Tibial nerve (tissue), 4 donors: ENCODE results near the gene CPZ. TPM values are rescaled to one million over a fixed set of nuclear protein-coding genes. Genes with fewer than 3 reads are reported as not detected.

Experiments used
- DNase-seq, 2 donors: peaks; one replicate each; pipeline ENCODE4 v3.0.0-alpha.2; 2019; ENCODE audit warnings: low spot score in 2 of 2
- H3K27ac ChIP-seq, 4 donors: fragments of 200-600 bp; sonication (generic) in 3 of 4; one replicate each; pipeline ENCODE4 v1.5.1; 2017 to 2019; ENCODE audit warnings: mild to moderate bottlenecking in 1 of 4
- H3K27me3 ChIP-seq, 2 donors: fragments of 200-600 bp; sonication (generic) in 1 of 2; one replicate each; pipeline versions ENCODE4 v1.5.1 to v1.6.0; 2017 to 2019
- H3K36me3 ChIP-seq, 3 donors: fragments of 200-600 bp; sonication (generic); one replicate each; pipeline ENCODE4 v1.5.1; 2018 to 2019
- H3K4me1 ChIP-seq, 4 donors: fragments of 200-600 bp; sonication (generic) in 3 of 4; one replicate each; pipeline ENCODE4 v1.5.1; 2017 to 2019
- H3K4me3 ChIP-seq, 4 donors: fragments of 200-600 bp; sonication (generic) in 3 of 4; one replicate each; pipeline ENCODE4 v1.5.1; 2017 to 2019; ENCODE audit warnings: mild to moderate bottlenecking in 1 of 4, moderate library complexity in 1 of 4
- H3K9me3 ChIP-seq, 4 donors: fragments of 200-600 bp; sonication (generic) in 3 of 4; one replicate each; pipeline ENCODE4 v1.5.1; 2017 to 2019
- EP300 ChIP-seq, 2 donors: sonication (generic); formaldehyde crosslinking; IDR thresholded peaks; one replicate each; pipeline ENCODE4 v1.6.1; 2017; ENCODE audit warnings: antibody characterized with exemption in 2 of 2, mild to moderate bottlenecking in 1 of 2
- POLR2A ChIP-seq, 2 donors: fragments of 450-650 bp; IDR thresholded peaks; one replicate each; pipeline ENCODE4 v1.6.1; 2017; ENCODE audit warnings: antibody characterized with exemption in 2 of 2, mild to moderate bottlenecking in 2 of 2, moderate library complexity in 2 of 2
- WGBS, 2 donors: methylation state at CpG; one replicate each; pipeline ENCODE4 v1.1.5; 2018; 5-methylcytosine and 5-hydroxymethylcytosine counted together
- total RNA-seq, 4 donors: library from RNA; depleted of rRNA; stranded (reverse); fragments of >200 nt; gene quantifications; one replicate each; pipeline ENCODE4 v1.1.0, GENCODE V29; 2016
- TF ChIP-seq, protein P1 (sequence below), 5 experiments: fragments of 200-600 bp in 3 of 5; fragments of 450-650 bp in 2 of 5; sonication (generic) in 3 of 5; IDR thresholded peaks; one replicate each; pipeline ENCODE4 v1.5.1; 2016 to 2019; ENCODE audit warnings: antibody characterized with exemption in 5 of 5, mild to moderate bottlenecking in 3 of 5, moderate library complexity in 2 of 5

CPZ gene
- total RNA-seq, 4 donors from 2014 or later = 1.6 to 11.7 (median 2.5) TPM

- DNase-seq = no peak
- Histone ChIP-seq H3K27ac (no peak overlapping the region), H3K4me3 (no peak overlapping the region), H3K27me3 (no peaks in the 10 kb centered on the region), H3K4me1 (no peaks in the 10 kb centered on the region), H3K9me3 (no peaks in the 10 kb centered on the region), H3K36me3 (no peaks in the 10 kb centered on the region)
- TF ChIP-seq EP300 (IDR thresholded peaks at IDR 0.05) = no peak
- 60 to 76% methylated on average over 9 of the region's 9 CpGs for WGBS, 2 donors
Observed at GRCh38 chr4:8599657-8600056, 7.1 kb downstream of the CPZ start.

DNA sequence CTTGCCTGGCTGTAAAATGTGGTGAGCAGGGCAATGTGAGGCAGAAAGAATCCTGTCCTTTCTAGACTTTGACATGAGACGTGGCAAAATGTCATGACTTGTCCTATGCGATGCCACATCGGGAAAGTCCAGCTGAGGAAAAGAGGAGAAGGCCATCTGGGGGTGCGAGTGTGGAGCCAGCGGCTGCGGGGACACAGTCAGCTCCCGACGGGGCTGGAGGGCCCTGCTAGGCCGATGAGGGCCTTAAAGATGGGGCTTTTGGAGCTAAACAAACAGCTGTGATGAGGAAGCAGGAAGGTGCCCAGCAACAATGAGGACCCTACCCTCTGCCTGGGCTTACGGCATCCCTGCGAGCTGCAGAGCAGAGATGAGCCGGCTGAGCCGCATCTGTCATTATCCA is 7.7 kb downstream of the CPZ start:
- Histone ChIP-seq H3K36me3 (no peaks in the 10 kb centered on the region), H3K27me3 (no peaks in the 10 kb centered on the region), H3K9me3 (no peaks in the 10 kb centered on the region), H3K4me3 (no peak overlapping the region), H3K4me1 (no peaks in the 10 kb centered on the region), H3K27ac (no peak overlapping the region)
- TF ChIP-seq, protein P1, sequence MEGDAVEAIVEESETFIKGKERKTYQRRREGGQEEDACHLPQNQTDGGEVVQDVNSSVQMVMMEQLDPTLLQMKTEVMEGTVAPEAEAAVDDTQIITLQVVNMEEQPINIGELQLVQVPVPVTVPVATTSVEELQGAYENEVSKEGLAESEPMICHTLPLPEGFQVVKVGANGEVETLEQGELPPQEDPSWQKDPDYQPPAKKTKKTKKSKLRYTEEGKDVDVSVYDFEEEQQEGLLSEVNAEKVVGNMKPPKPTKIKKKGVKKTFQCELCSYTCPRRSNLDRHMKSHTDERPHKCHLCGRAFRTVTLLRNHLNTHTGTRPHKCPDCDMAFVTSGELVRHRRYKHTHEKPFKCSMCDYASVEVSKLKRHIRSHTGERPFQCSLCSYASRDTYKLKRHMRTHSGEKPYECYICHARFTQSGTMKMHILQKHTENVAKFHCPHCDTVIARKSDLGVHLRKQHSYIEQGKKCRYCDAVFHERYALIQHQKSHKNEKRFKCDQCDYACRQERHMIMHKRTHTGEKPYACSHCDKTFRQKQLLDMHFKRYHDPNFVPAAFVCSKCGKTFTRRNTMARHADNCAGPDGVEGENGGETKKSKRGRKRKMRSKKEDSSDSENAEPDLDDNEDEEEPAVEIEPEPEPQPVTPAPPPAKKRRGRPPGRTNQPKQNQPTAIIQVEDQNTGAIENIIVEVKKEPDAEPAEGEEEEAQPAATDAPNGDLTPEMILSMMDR (IDR thresholded peaks at IDR 0.05) = no peak
- TF ChIP-seq POLR2A (IDR thresholded peaks at IDR 0.05) (no peak), EP300 (IDR thresholded peaks at IDR 0.05) (no peak)
- DNase-seq = no peak
- WGBS, 2 donors = 77 to 87% methylated on average over 13 of the region's 13 CpGs

- Histone ChIP-seq H3K4me1 (no peaks in the 10 kb centered on the region), H3K4me3 (no peak overlapping the region), H3K27ac (no peak overlapping the region), H3K9me3 (no peaks in the 10 kb centered on the region), H3K36me3 (no peaks in the 10 kb centered on the region), H3K27me3 (no peaks in the 10 kb centered on the region)
- WGBS, 2 donors = 58 to 59% methylated on average over 10 to 12 of the region's 12 CpGs
- DNase-seq = no peak
- TF ChIP-seq, protein P1 (IDR thresholded peaks at IDR 0.05) = no peak
- TF ChIP-seq POLR2A (IDR thresholded peaks at IDR 0.05) (no peak), EP300 (IDR thresholded peaks at IDR 0.05) (no peak)
Observed at GRCh38 chr4:8600686-8601085, 8.1 kb downstream of the CPZ start.

DNA sequence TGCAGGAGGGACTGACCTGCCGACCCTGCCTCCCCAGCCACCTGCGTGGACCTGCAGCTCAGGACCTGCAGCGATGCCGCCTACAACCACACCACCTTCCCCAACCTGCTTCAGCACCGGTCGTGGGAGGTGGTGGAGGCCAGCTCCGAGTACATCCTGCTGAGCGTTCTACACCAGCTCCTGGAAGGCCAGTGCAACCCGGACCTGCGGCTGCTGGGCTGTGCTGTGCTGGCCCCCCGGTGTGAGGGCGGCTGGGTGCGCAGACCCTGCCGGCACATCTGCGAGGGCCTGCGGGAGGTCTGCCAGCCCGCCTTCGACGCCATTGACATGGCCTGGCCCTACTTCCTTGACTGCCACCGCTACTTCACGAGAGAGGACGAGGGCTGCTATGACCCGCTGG is 8.5 kb downstream of the CPZ start:
- Histone ChIP-seq H3K9me3 (no peaks in the 10 kb centered on the region), H3K4me1 (no peaks in the 10 kb centered on the region), H3K27ac (no peak overlapping the region), H3K27me3 (no peaks in the 10 kb centered on the region), H3K36me3 (no peaks in the 10 kb centered on the region), H3K4me3 (no peak overlapping the region)
- TF ChIP-seq, protein P1 (IDR thresholded peaks at IDR 0.05) = no peak
- TF ChIP-seq POLR2A (IDR thresholded peaks at IDR 0.05) (no peak), EP300 (IDR thresholded peaks at IDR 0.05) (no peak)
- no peak for DNase-seq
- WGBS, 2 donors = 82 to 85% methylated on average over 19 to 20 of the region's 23 CpGs

GRCh38 chr4:8601556-8601955 is 9.0 kb downstream of the CPZ start:
- no peaks in the 10 kb centered on the region for H3K9me3 ChIP-seq
- no peaks in the 10 kb centered on the region for H3K4me1 ChIP-seq
- 77 to 83% methylated on average over 4 to 10 of the region's 10 CpGs for WGBS, 2 donors
- H3K36me3 ChIP-seq = no peaks in the 10 kb centered on the region
- TF ChIP-seq, protein P1 (IDR thresholded peaks at IDR 0.05) = no peak
- TF ChIP-seq POLR2A (IDR thresholded peaks at IDR 0.05) (no peak), EP300 (IDR thresholded peaks at IDR 0.05) (no peak)
- DNase-seq = no peak
- no peak overlapping the region for H3K4me3 ChIP-seq
- H3K27me3 ChIP-seq = no peaks in the 10 kb centered on the region
- no peak overlapping the region for H3K27ac ChIP-seq
